Measurements from ENCODE around the gene MTCL1. TPM values are rescaled to one million over a fixed set of nuclear protein-coding genes. Genes with fewer than 3 reads are reported as not detected.

The MTCL1 gene
- total RNA-seq, 3 donors from 2014 or later (not counting 1 experiment from before 2014, with no cell fraction given): 0.38 to 1.5 (median 0.43) TPM

- intact Hi-C loops (cut with micrococcal nuclease): no loop called here
- Mint-ChIP-seq H3K27me3 (ENCODE audit: low read depth in 2 of 2) (peaks cover 17 to 22% of the 10 kb centered on the region in 2 donors), H3K4me3 (no peak overlapping the region), H3K4me1 (peaks cover 0 to 3% of the 10 kb centered on the region in 2 donors), H3K9me3 (no peaks in the 10 kb centered on the region), H3K36me3 (no peaks in the 10 kb centered on the region), H3K27ac (no peak overlapping the region)
- Histone ChIP-seq H3K4me1 (ENCODE audit: control insufficient read depth, insufficient read depth, low read length) (peaks cover 3% of the 10 kb centered on the region), H3K27me3 (ENCODE audit: control insufficient read depth, insufficient read depth, low read length) (no peaks in the 10 kb centered on the region), H3K9me3 (ENCODE audit: control insufficient read depth, insufficient read depth, low read length) (no peaks in the 10 kb centered on the region), H3K27ac (ENCODE audit: low read length) (no peak overlapping the region), H3K4me3 (ENCODE audit: low read length) (no peak overlapping the region), H3K36me3 (ENCODE audit: control insufficient read depth, insufficient read depth, low read length) (no peaks in the 10 kb centered on the region)
- ATAC-seq: no peak
- TF ChIP-seq, protein P1, sequence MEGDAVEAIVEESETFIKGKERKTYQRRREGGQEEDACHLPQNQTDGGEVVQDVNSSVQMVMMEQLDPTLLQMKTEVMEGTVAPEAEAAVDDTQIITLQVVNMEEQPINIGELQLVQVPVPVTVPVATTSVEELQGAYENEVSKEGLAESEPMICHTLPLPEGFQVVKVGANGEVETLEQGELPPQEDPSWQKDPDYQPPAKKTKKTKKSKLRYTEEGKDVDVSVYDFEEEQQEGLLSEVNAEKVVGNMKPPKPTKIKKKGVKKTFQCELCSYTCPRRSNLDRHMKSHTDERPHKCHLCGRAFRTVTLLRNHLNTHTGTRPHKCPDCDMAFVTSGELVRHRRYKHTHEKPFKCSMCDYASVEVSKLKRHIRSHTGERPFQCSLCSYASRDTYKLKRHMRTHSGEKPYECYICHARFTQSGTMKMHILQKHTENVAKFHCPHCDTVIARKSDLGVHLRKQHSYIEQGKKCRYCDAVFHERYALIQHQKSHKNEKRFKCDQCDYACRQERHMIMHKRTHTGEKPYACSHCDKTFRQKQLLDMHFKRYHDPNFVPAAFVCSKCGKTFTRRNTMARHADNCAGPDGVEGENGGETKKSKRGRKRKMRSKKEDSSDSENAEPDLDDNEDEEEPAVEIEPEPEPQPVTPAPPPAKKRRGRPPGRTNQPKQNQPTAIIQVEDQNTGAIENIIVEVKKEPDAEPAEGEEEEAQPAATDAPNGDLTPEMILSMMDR (IDR thresholded peaks at IDR 0.05): no peak
- 88% methylated on average over 11 of the region's 11 CpGs for whole genome bisulfite sequencing (ENCODE audit: insufficient coverage)
- no peak for DNase-seq
Observed at GRCh38 chr18:8810157-8810556, 104.8 kb downstream of the MTCL1 start.

GRCh38 chr18:8811115-8811514 lies 105.8 kb downstream of the MTCL1 start:
- H3K4me3 Mint-ChIP-seq: no peak overlapping the region
- 60% methylated on average over 3 of the region's 6 CpGs for WGBS (ENCODE audit: insufficient coverage)
- intact Hi-C loops (cut with micrococcal nuclease): no loop called here

GRCh38 chr18:8812631-8813030 lies 107.3 kb downstream of the MTCL1 start:
- H3K27me3 Mint-ChIP-seq (ENCODE audit: low read depth in 2 of 2): peaks cover 17% of the 10 kb centered on the region in 2 donors
- no peaks in the 10 kb centered on the region for H3K36me3 Mint-ChIP-seq
- Histone ChIP-seq H3K4me3 (ENCODE audit: low read length) (no peak overlapping the region), H3K36me3 (ENCODE audit: control insufficient read depth, insufficient read depth, low read length) (no peaks in the 10 kb centered on the region), H3K27me3 (ENCODE audit: control insufficient read depth, insufficient read depth, low read length) (no peaks in the 10 kb centered on the region), H3K4me1 (ENCODE audit: control insufficient read depth, insufficient read depth, low read length) (peaks cover under 1% of the 10 kb centered on the region), H3K9me3 (ENCODE audit: control insufficient read depth, insufficient read depth, low read length) (no peaks in the 10 kb centered on the region), H3K27ac (ENCODE audit: low read length) (no peak overlapping the region)
- 97% methylated on average over 4 of the region's 4 CpGs for WGBS (ENCODE audit: insufficient coverage)
- peaks cover 0 to 3% of the 10 kb centered on the region in 2 donors for H3K4me1 Mint-ChIP-seq
- no peak for ATAC-seq
- TF ChIP-seq, protein P1 (IDR thresholded peaks at IDR 0.05): no peak
- H3K27ac Mint-ChIP-seq: no peak overlapping the region
- no peak overlapping the region for H3K4me3 Mint-ChIP-seq
- DNase-seq: no peak
- H3K9me3 Mint-ChIP-seq: no peaks in the 10 kb centered on the region
- intact Hi-C loops (cut with micrococcal nuclease): no loop called here

More at GRCh38 chr18:8811115-8811514, 105.8 kb downstream of the MTCL1 start:
- no peak overlapping the region for H3K27ac Mint-ChIP-seq
- ATAC-seq (no peak), DNase-seq (no peak)
- no peaks in the 10 kb centered on the region for H3K9me3 ChIP-seq (ENCODE audit: control insufficient read depth, insufficient read depth, low read length)
- peaks cover 17% of the 10 kb centered on the region in 2 donors for H3K27me3 Mint-ChIP-seq (ENCODE audit: low read depth in 2 of 2)
- H3K27me3 ChIP-seq (ENCODE audit: control insufficient read depth, insufficient read depth, low read length): no peaks in the 10 kb centered on the region
- no peak overlapping the region for H3K4me3 ChIP-seq (ENCODE audit: low read length)
- peaks cover 0 to 3% of the 10 kb centered on the region in 2 donors for H3K4me1 Mint-ChIP-seq
- H3K36me3 Mint-ChIP-seq: no peaks in the 10 kb centered on the region
- no peaks in the 10 kb centered on the region for H3K36me3 ChIP-seq (ENCODE audit: control insufficient read depth, insufficient read depth, low read length)
- H3K9me3 Mint-ChIP-seq: no peaks in the 10 kb centered on the region
- TF ChIP-seq, protein P1 (IDR thresholded peaks at IDR 0.05): no peak
- peaks cover 3% of the 10 kb centered on the region for H3K4me1 ChIP-seq (ENCODE audit: control insufficient read depth, insufficient read depth, low read length)
- no peak overlapping the region for H3K27ac ChIP-seq (ENCODE audit: low read length)

- Histone ChIP-seq H3K36me3 (ENCODE audit: control insufficient read depth, insufficient read depth, low read length) (no peaks in the 10 kb centered on the region), H3K9me3 (ENCODE audit: control insufficient read depth, insufficient read depth, low read length) (no peaks in the 10 kb centered on the region), H3K27ac (ENCODE audit: low read length) (no peak overlapping the region), H3K4me3 (ENCODE audit: low read length) (no peak overlapping the region), H3K27me3 (ENCODE audit: control insufficient read depth, insufficient read depth, low read length) (no peaks in the 10 kb centered on the region), H3K4me1 (ENCODE audit: control insufficient read depth, insufficient read depth, low read length) (no peaks in the 10 kb centered on the region)
- DNase-seq: no peak
- Mint-ChIP-seq H3K4me3 (no peak overlapping the region), H3K27me3 (ENCODE audit: low read depth in 2 of 2) (peaks cover 16 to 17% of the 10 kb centered on the region in 2 donors), H3K4me1 (peaks cover 0 to 3% of the 10 kb centered on the region in 2 donors), H3K27ac (no peak overlapping the region), H3K36me3 (no peaks in the 10 kb centered on the region), H3K9me3 (no peaks in the 10 kb centered on the region)
- intact Hi-C loops (cut with micrococcal nuclease): no loop called here
- TF ChIP-seq, protein P1 (IDR thresholded peaks at IDR 0.05): no peak
- ATAC-seq: no peak
Observed at GRCh38 chr18:8813611-8814010, 108.3 kb downstream of the MTCL1 start.

All from natural killer cell (primary cell).